SK-N-MC (cell line): ENCODE data around the gene TIMM44.
A peak's percentile ranks its signal among the peaks of the same experiment; 100 is the strongest.
"Not testable (repeated sequence)": the region's sequence is repeated elsewhere in the genome, so short reads cannot be mapped to it uniquely, and the experiment has no call there.

Experiments
- DNase-seq: peaks from one replicate; pipeline ENCODE4 v3.0.0-alpha.2; 2011; ENCODE audit warnings: low read depth, low spot score
- H3K27ac ChIP-seq: fragments of 200-600 bp; sonication (generic); 2 replicates; pipeline ENCODE4 v1.5.1; 2016; ENCODE audit warnings: mixed run types
- H3K36me3 ChIP-seq: fragments of 200-600 bp; sonication (generic); 2 replicates; pipeline ENCODE4 v1.6.1; 2017; ENCODE audit warnings: antibody characterized with exemption, low read length, mixed read lengths; ENCODE audit not compliant: insufficient read depth
- H3K4me3 ChIP-seq: fragments of 200-600 bp; sonication (generic); 2 replicates; pipeline ENCODE4 v1.5.1; 2016
- H3K9ac ChIP-seq: fragments of 200-600 bp; sonication (generic); 2 replicates; pipeline ENCODE4 v1.8.0; 2017; ENCODE audit warnings: mixed run types, mixed read lengths; ENCODE audit not compliant: insufficient read length
- H3K9me3 ChIP-seq: fragments of 200-600 bp; sonication (generic); 2 replicates; pipeline ENCODE4 v1.6.1; 2017; ENCODE audit warnings: low read depth, mild to moderate bottlenecking, antibody characterized with exemption, low read length, moderate library complexity, mixed read lengths
- EZH2 ChIP-seq: fragments of 200-600 bp; sonication (generic); IDR thresholded peaks from one replicate; pipeline ENCODE4 v1.6.1; 2017; ENCODE audit warnings: antibody characterized with exemption
- FOXP2 ChIP-seq: optimal IDR thresholded peaks from 2 replicates; pipeline ENCODE3; 2011; ENCODE audit warnings: mild to moderate bottlenecking, moderate library complexity; ENCODE audit not compliant: insufficient read depth; ENCODE audit errors: extremely low read length, control extremely low read depth
- POLR2AphosphoS5 ChIP-seq: IDR thresholded peaks from 2 replicates; pipeline ENCODE4 v1.6.1; 2012; ENCODE audit warnings: mild to moderate bottlenecking, low read depth, low read length, borderline replicate concordance

The TIMM44 gene

DNA sequence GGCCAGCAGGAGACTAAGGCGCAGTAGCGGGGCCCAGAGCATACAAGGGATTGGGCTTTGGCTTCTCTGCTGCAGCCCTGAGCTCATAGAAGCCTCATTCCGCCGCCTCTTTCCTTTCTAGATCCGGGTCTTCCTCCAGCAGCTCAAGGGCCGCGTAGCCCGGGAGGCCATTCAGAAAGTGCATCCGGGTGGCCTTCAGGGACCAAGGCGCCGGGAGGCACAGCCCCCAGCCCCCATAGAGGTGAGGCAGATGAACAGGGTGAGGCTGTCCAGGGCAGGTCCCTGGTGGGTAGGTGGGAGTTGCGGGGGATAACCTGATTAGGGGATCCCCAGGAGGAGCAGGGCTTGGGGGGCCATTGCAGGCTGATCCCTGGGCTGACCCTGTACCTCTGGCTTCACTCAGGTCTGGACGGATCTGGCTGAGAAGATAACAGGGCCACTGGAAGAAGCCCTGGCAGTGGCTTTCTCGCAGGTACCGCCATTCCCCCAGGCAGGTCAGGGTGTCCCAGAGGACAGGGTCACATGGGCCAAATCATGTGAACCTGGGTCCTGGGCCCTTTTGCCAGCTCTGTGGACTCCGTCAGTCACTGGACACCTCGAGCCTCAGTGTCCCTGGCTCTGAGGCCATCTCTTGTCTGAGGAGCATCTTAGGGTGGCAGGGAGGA is 22.0 kb downstream of the TIMM44 start:
- no peak for DNase-seq
- Histone ChIP-seq H3K27ac (no peak overlapping the region), H3K4me3 (peak overlapping the region; percentile 77), H3K9ac (no peak overlapping the region), H3K9me3 (no peaks in the 10 kb centered on the region), H3K36me3 (peaks cover 11% of the 10 kb centered on the region; the same call in 1 of the 2 replicates)
- TF ChIP-seq POLR2AphosphoS5 (no peak), EZH2 (no peak), FOXP2 (no peak)

DNA sequence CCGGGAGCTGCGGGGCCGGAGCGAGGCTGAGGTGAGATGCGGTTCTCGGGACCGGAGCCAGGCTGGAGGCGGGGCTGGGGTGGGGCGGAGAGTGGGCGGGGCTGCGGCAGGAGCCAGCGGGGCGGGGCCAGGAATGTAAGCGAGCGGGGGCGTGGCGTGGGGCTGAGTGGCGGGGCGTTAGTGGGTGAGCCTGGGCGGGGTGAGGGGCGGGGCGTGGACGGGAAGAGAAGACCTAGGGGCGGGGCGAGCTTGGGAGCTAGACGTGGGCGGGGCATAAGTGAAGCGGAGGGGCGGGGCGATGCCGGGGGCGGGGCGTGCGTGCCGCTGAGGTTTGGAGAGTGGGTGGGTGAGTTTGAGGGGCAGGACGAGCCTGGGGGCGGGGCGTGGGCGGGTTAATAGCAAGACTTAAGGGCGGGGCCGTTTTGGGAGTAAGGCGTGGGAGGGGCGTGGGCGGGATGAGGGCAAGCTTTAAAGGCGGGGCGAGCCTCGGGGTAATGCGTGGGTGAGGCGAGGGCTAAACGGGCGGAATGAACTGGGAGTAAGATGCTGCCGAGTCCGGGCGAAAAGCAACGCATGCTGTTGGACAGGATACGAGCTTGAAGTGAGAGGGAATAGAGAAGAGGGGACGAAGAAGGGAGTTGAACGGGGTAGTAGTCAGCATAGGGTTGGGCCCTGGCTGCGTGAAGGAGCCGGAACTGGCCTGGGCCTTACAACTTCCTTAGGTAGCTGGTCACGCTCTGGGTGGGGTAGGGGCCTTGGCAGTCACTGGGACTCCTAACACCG is 22.8 kb downstream of the TIMM44 start:
- no peaks in the 10 kb centered on the region for H3K9me3 ChIP-seq
- peak; percentile 81 for DNase-seq
- 0 out of 2 replicates have a peak overlapping the region, but pooled peaks have one; percentile 75 for H3K27ac ChIP-seq
- peaks cover 11% of the 10 kb centered on the region; the same call in 1 of the 2 replicates for H3K36me3 ChIP-seq
- no peak for TF ChIP-seq FOXP2
- TF ChIP-seq POLR2AphosphoS5, result 0 out of 2 replicates have a peak, but pooled peaks have one; percentile 20
- peak overlapping the region; percentile 65 for H3K9ac ChIP-seq
- H3K4me3 ChIP-seq, result peak overlapping the region; percentile 94

DNA sequence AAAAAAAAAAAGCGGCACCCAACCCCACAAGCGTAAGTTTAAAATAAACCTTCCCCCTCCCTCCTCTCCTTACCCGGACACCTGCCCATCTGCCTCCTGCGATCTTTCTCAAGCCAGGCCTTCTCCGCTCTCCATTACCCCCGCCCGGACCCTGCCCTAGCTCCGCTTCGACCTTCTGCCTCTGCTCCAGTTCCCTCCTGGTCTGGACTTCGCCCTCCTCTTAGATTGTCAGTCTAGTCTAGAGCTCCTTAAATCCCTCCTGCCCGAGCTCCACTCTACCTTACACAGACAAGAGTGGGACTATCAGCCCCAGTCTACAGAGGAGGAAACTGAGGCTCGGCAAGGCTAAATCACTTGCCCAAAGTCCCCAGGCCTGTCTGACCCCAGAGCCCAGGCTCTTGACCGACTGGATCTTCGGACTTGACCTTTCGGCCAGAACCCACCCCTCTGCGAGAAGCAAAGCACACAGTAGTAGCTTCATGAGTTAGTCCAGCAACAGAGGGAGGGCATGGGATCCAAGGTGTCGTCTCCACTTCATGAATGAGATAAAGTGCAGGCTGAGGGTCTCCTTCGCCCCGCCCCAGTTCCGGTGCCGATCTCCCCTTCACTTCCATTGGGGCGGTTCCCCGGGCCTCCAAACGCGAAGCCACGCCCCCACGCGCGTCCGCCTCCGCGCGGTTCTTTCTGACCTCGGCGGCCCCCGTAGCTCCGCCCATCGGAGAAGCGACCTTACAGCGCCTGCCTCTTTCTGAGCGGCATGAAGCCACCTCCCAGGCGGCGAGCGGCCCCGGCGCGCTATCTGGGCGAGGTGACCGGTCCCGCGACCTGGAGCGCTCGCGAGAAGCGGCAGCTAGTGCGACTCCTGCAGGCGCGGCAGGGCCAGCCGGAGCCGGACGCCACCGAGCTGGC is 23.6 kb downstream of the TIMM44 start, which contains the start of gene SNAPC2:
Gene SNAPC2, plus strand, starts transcription at position 729 of the 909 bp plus-strand sequence. Its CDS starts 29 bp downstream, at position 758.
- peak; percentile 72 for DNase-seq
- TF ChIP-seq POLR2AphosphoS5 (peak; percentile 87), EZH2 (no peak), FOXP2 (peak; percentile 60)
- no peaks in the 10 kb centered on the region for H3K9me3 ChIP-seq
- H3K27ac ChIP-seq, result peak within 1 kb of the TSS; percentile 75
- peaks cover 11% of the 10 kb centered on the region; the same call in 1 of the 2 replicates for H3K36me3 ChIP-seq
- peak within 1 kb of the TSS; percentile 94 for H3K4me3 ChIP-seq
- H3K9ac ChIP-seq, result peak within 1 kb of the TSS; percentile 65

DNA sequence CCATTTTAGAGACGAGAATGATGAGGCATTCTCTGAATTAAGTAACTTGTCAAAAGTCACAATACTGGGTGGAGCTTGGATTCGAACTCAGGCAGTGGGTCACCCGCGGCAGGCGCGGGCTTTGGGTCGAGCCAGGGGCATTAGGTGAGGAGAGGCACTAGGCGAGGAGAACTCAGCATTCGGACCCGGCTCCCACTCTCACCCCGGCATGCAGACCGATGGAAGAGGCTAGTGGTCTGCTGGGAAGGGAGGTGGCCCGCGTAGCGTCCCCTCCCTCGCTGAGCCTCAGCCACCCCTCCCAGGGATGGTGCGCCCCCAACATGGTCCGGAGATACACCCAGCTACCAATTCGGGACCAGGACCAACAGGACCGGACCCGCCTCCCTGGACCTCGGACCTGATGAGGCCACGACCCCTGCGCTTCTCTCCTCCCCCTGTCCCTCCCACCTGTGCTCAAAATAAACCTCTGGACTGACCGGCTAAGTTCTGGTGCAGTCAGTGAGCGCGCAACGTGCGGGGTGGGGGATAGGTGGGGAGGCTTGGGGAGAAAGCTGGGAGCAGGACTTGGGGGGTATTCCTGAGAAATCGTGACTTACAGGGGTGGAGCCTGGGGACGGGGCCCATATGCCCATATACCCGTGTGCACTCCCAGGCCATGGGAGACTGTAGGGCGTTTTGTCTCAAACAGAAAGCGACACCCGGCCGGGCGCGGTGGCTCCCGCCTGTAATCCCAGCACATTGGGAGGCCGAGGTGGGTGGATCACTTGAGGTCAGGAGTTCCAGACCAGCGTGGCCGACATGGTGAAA is 24.6 kb downstream of the TIMM44 start:
- Histone ChIP-seq H3K36me3 (peaks cover 11% of the 10 kb centered on the region; the same call in 1 of the 2 replicates), H3K4me3 (no peak overlapping the region), H3K9ac (no peak overlapping the region), H3K27ac (no peak overlapping the region), H3K9me3 (no peaks in the 10 kb centered on the region)
- DNase-seq, result no peak
- no peak for TF ChIP-seq POLR2AphosphoS5
- no peak for TF ChIP-seq FOXP2
- TF ChIP-seq EZH2, result no peak

DNA sequence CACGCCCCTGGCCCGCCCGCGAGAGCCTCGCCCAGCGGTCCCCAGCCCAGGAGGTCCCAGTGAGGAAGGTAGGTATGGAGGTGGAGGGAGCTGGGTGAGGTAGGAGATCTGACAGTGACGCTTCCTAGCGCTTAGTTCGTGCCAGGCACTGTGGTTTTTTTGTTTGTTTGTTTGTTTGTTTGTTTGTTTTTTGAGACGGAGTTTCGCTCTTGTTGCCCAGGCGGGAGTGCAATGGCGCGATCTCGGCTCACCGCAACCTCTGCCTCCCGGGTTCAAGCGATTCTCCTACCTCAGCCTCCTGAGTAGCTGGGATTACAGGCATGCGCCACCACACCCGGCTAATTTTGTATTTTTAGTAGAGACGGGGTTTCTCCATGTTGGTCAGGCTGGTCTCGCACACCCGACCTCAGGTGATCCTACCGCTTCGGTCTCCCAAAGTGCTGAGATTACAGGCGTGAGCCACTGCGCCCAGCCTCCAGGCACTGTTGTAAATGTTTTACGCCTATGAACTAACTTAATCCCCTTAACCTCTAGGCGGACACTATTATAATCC is 25.3 kb downstream of the TIMM44 start:
- peaks cover 11% of the 10 kb centered on the region; the same call in 1 of the 2 replicates for H3K36me3 ChIP-seq
- H3K9me3 ChIP-seq, H3K9ac ChIP-seq, DNase-seq, H3K4me3 ChIP-seq, H3K27ac ChIP-seq: not testable (repeated sequence)

DNA sequence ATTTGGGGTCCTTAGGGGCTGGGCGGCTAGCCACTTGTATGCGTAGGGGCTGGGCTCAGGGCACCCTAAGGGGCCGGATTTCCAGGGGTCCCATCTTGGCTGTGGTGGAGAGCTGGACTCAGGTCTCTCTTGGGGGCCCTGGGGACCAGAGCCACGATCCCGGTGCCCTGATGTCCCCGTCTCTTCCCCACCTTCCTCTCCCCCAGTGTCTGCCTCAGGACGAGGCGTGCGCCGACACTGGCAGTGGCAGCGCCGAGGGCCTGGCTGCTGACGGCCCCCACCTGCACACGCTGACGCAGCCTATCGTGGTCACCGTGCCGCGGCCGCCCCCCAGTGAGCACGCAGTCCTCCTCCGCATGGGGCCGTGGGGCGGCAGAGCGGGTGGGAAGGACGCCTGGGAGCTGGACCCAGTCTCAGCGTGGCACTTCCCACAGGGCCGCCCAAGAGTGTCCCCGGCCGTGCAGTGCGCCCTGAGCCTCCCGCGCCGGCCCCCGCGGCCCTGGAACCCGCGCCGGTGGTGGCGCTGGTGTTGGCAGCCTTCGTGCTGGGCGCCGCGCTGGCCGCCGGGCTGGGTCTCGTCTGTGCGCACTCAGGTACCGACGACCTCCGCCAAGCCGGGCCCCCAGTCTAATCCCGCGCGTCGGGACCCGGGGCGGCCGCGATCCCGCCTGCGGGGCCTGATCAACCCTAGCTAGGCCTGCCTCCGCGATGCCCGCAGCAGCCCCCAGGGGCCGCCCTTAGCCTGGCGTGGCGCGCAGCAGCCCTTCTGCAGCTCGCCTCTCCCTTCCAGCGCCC is 26.0 kb downstream of the TIMM44 start:
- TF ChIP-seq FOXP2 (no peak), EZH2 (no peak), POLR2AphosphoS5 (no peak)
- H3K9me3 ChIP-seq, result no peaks in the 10 kb centered on the region
- no peak for DNase-seq
- peak overlapping the region; percentile 76 for H3K4me3 ChIP-seq
- no peak overlapping the region for H3K27ac ChIP-seq
- H3K36me3 ChIP-seq, result peaks cover 6% of the 10 kb centered on the region; the same call in 1 of the 2 replicates
- H3K9ac ChIP-seq, result no peak overlapping the region

DNA sequence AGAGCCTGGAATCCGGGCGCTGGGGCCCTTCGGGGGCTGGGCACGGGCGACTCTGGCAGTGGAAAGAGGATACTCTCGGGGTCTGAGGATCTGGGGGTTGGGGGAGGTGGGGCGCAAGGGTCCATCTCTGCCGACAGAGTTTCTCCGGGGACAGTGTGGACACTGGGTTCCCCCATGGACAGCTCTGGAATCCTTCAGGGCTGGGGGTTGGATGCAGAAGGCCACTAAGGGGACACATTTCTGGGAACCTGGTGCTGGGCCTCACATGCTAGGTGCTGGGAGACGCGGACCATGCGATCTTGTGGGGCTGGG is 26.6 kb downstream of the TIMM44 start:
- Histone ChIP-seq H3K4me3 (peak overlapping the region; percentile 76), H3K27ac (no peak overlapping the region)

More for the DNA sequence above, 26.6 kb downstream of the TIMM44 start:
- no peak for DNase-seq
- H3K36me3 ChIP-seq, result peaks cover 3% of the 10 kb centered on the region; the same call in 1 of the 2 replicates
- TF ChIP-seq FOXP2 (no peak), POLR2AphosphoS5 (no peak), EZH2 (no peak)
- H3K9me3 ChIP-seq, result no peaks in the 10 kb centered on the region
- peak overlapping the region; percentile 72 for H3K9ac ChIP-seq
